Stimulated activated CD8-positive, alpha-beta memory T cell treated with anti-CD3 and anti-CD28 coated beads, Interleukin-12 subunit alpha, Interleukin-12 subunit beta, amount 100 ng/mL, for 4 hours (primary cell): ENCODE measurements around the gene PPM1N.
A peak's percentile ranks its signal among the peaks of the same experiment; 100 is the strongest.

Experiments
- DNase-seq: peaks from one replicate; pipeline ENCODE4 v3.0.0-alpha.2; 2020; ENCODE audit warnings: low read depth

Gene PPM1N

GRCh38 chr19:45492137-45492626, 6.1 kb upstream of the PPM1N start:
- DNase-seq = no peak

GRCh38 chr19:45492627-45493470, 5.4 kb upstream of the PPM1N start:
- no peak for DNase-seq

- no peak for DNase-seq
Measured at GRCh38 chr19:45494261-45494916, 3.9 kb upstream of the PPM1N start.

- DNase-seq = no peak
Measured at GRCh38 chr19:45495178-45495577, 3.1 kb upstream of the PPM1N start.

GRCh38 chr19:45496349-45496953, 1.8 kb upstream of the PPM1N start:
- no peak for DNase-seq

GRCh38 chr19:45497791-45498190, 452 bp upstream of the PPM1N start:
- DNase-seq = no peak

GRCh38 chr19:45499196-45500180, 1.2 kb downstream of the PPM1N start:
- DNase-seq = peak; percentile 55

- no peak for DNase-seq
Measured at GRCh38 chr19:45500918-45501729, 2.9 kb downstream of the PPM1N start.

GRCh38 chr19:45501730-45502014, 3.4 kb downstream of the PPM1N start:
- DNase-seq = no peak

- no peak for DNase-seq
Measured at GRCh38 chr19:45502111-45502510, 3.9 kb downstream of the PPM1N start.

- DNase-seq = no peak
Measured at GRCh38 chr19:45503909-45504308, 5.7 kb downstream of the PPM1N start.

- no peak for DNase-seq
Measured at GRCh38 chr19:45505151-45505995, 7.1 kb downstream of the PPM1N start.

- DNase-seq = no peak
Measured at GRCh38 chr19:45505996-45506245, 7.7 kb downstream of the PPM1N start.

- DNase-seq = peak; percentile 98
Measured at GRCh38 chr19:45506246-45506988, 8.2 kb downstream of the PPM1N start.

GRCh38 chr19:45506989-45507871, 9.0 kb downstream of the PPM1N start, which contains the start of gene VASP:
Gene VASP, plus strand, starts transcription at chr19:45507479. Its CDS starts 293 bp downstream, at chr19:45507772.
- peak; percentile 85 for DNase-seq

- DNase-seq = no peak
Measured at GRCh38 chr19:45507872-45508416, 9.7 kb downstream of the PPM1N start.

- DNase-seq = peak; percentile 48
Measured at GRCh38 chr19:45508417-45508860, 10.2 kb downstream of the PPM1N start.
